ENCODE measurements around the gene DYNLL1. TPM values are rescaled to one million over a fixed set of nuclear protein-coding genes. Genes with fewer than 3 reads are reported as not detected.
"Not testable (repeated sequence)": the region's sequence is repeated elsewhere in the genome, so short reads cannot be mapped to it uniquely, and the experiment has no call there.

DYNLL1 gene
- polyA plus RNA-seq (ENCODE audit: insufficient read length), result 284 TPM

DNA sequence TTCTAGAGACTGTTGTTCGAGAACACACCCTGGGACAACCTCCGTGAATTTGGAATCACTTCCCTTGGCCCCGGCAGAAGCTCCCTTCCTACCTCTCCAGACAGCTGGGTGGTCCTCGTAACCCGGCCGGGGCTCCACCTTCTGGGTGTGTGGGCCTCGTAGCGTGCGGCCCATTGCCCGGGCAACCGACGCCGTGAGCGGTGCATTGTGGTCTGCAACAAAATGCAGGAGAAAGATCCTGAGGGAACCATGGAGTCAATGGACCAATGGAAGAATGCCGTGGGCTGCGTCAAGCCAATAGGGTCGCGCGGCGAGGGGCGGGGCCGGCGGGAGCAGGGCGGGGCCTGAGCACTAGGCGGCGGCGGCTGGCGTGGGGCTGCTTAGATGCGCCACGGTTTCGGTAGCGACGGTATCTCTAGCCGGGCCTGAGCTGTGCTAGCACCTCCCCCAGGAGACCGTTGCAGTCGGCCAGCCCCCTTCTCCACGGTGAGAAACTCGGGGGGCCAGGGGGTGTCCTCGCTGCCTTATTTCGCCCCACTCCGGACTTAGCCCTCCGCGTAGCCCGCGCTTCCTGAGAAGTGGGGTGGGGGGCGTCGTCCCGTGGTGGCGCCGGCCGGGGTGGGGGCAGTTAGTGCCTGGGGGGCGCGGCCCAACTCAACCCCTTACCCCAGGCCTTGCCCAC, at the start of gene DYNLL1:
DYNLL1 (plus strand) TSS at position 383 of the 682 bp plus-strand sequence. CDS start 309 bp downstream, outside the sequence.
- DNase-seq (ENCODE audit: low read depth), result peak; percentile 89

DNA sequence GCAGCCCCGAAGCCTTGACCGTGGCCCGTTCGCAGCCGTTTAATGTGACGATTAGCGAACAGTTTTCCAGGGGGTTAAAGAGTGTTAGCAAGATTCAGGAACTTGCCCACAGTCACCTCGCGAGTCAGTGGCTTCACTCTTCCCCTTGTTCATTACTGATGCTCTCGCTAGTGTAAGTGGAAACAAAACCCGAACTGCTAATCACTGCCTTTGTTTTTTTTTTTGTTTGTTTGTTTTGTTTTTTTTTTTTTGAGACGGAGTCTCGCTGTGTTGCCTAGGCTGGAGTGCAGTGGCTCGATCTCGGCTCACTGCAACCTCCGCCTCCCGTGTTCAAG, 49.1 kb upstream of the DYNLL1 start:
- DNase-seq (ENCODE audit: low read depth), result not testable (repeated sequence)

DNA sequence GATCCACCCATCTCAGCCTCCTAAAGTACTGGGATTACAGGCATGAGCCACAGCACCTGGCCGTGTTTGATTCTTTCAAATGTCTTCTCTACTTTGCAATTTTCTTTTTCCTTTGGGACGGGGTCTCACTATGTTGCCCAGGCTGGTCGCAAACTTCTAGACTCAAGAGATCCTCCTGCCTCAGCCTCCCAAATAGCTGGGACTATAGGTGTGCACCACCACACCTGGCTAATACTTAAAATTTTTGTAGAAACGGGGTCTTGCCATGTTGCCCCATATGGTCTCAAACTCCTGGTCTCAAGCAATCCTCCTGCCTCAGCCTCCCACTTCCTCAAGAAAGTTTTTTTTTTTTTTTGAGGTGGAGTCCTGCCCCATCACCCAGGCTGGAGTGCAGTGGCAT, 47.9 kb upstream of the DYNLL1 start:
- no peak for DNase-seq (ENCODE audit: low read depth)

DNA sequence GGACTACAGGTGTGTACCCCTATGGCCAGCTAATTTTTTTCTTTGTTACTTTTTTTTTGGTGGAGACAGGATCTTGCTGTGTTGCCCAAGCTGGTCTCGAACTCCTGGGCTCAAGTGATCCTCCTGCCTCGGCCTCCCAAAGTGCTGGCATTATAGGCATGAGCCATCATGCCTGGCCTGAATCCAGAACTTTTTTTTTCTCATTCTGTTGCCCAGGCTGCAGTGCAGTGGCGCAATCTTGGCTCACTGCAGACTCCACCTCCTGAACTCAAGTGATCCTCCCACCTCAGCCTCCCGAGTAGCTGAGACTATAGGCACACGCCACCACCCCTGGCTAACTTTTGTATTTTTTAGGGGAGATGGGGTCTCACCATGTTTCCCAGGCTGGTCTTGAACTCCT, 43.4 kb upstream of the DYNLL1 start:
- DNase-seq (ENCODE audit: low read depth), result not testable (repeated sequence)

DNA sequence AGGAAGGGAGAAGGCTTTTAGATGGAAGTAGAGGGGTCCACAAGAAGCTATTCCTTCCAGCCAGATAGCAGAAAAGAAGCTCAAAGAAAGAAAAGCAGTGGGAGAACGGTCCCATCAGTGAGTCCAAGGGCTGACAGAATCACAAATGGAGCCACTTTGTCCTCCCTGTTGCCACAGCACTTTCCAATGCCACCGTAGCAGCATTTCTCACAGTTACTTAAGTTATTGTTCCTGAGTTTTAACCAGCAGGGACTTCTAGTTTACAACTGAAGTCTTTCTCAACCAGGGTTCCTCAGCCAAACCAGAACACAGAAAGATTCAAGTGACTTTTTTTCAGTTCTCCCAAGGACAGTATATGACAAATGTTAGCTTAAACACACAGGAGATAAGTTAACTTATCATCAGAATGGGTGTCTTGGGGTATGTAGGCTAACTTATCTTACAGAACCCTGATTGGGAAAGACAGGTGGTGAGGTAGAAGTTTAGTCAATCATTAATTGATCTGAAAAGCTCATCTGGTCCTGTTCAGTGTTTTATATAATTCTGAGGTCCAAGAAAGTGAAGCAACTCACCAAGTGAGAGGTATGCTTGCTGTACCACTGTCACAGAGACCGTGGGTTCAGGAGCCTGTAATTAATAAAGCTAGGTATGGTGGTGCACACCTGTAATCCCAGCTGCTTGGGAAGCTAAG, 42.7 kb upstream of the DYNLL1 start:
- no peak for DNase-seq (ENCODE audit: low read depth)

DNA sequence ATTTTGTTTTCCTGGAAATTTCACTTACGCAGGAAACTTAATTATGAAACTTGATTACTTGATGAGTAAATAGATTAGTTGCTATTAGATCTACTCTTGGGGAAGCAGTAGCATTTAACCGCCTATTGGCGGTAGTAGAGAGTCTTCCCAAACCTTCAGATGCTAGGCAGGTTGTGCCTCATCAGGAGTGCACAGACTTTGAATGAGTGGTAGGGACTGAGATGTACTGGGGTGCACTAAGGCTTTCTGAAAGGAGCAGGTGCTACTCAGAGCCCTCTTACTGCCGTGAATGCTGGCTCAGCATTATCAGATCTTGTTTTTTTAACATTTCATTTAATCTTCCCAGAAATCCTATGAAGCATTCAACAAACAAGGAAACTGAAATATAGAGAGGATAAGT, 41.9 kb upstream of the DYNLL1 start:
- no peak for DNase-seq (ENCODE audit: low read depth)

DNA sequence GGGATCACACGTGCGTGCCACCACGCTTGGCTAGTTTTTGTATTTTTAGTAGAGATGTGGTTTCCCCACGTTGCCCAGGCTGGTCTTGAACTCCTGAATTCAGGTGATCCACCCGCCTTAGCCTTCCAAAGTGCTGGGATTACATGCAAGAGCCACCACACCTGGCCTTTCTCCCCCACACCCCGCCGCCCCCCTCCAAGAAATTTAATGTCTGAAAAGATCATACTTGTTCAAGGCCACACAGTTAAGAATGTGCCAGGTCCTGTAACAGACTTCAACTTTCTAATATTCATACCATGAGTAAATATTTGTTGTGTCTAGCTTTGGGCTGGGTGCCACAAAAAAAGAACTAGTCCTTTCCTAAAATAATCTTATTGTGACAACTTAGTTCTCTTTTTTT, 40.6 kb upstream of the DYNLL1 start:
- no peak for DNase-seq (ENCODE audit: low read depth)

DNA sequence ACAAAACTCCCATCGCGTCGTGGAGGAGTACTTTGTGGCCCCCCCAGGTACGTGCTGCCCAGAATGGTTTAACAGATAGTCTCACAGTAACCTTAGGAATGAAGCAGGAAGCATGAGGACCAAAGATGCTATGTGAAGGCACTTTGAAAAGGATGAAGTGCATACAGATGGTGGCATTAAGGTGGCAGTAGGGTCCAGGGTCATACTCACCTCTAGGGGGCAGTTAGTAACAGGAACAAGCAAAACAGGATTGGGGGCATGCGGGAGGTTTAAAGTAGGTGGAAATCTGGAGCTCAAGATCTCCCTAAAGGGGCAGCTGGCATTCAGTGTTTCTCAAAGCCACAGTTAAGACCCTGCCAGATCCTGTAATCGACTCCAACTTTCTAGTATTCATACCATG, 38.8 kb upstream of the DYNLL1 start:
- DNase-seq (ENCODE audit: low read depth), result no peak

DNA sequence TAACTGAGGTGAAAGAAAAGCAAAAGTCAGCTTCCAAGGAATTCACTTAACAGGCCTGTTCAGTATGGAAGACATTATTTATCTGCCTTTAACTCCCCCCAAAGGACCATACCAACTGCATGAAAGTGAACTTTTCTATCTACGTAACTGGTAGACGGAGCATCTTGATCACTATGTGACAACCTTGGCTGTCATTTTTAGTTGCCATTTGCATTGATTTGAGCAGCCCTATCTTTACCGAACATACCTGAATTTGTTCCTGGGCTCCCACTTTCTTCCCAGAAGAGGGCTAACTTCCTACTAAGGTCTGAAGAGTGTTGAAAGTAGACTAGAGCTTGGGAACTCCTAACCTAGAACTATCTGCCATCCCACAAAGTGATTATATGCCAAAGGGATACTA, 35.8 kb upstream of the DYNLL1 start:
- DNase-seq (ENCODE audit: low read depth), result no peak

DNA sequence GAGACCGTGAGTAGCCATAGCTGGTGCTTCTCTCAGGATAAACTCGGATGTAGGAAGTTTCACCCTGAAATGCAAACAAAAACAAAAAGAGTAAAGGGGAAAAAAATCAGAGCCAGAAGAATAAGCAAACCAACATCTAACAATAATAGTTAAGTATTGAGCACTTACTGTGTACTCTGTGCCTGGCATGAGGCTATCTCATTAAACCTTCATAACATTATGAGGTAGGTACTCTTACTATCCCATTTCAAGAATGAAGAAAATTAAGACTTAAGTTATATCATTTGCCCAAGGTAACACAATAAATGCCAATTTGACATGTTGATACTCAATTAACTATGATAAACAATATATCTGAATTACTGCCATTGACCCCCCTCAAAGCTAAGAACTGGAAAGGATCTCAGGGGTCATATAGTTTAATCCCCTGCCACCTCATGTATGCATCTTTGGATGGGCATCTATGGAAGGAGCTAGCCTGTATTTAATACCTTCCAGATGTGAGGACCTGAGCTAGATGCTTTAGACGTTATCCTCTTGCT, 33.7 kb upstream of the DYNLL1 start:
- no peak for DNase-seq (ENCODE audit: low read depth)

DNA sequence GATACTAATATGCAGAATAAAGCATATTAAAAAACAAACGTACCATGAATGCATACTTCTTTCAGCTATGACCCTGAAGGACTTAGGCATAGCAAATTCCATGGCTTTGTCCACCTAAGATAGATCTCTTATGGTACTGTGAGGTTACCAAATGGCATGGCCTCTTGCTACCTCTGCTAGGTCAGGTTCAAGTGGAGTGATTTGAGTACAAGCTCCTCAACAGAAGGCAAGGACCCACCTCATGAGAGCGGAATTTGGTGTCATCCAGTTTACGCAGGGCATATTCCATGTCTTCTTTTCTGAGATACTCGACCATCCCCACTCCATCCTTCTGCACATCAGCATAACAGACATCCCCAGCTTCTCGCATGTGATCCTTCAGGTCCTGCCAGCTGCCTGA, 32.2 kb upstream of the DYNLL1 start:
- no peak for DNase-seq (ENCODE audit: low read depth)

DNA sequence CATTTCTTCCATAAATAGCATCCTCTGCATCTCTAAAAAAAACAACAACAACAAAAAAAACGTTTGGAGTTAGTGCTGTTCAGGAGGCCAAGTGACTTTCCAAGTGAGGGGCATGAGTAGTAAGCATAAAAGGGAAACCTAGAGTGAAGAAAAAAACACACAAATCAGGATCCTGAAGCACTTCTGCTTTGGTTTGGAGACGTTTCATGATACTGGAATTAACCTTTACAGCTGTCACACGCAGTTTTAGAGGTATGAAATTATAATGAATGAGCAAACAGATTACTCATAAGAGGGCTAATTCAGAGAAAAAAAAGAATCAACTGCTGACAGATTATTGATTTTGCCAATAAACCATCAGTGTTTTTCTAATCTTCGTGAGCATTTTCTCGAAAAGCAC, 30.2 kb upstream of the DYNLL1 start:
- no peak for DNase-seq (ENCODE audit: low read depth)

DNA sequence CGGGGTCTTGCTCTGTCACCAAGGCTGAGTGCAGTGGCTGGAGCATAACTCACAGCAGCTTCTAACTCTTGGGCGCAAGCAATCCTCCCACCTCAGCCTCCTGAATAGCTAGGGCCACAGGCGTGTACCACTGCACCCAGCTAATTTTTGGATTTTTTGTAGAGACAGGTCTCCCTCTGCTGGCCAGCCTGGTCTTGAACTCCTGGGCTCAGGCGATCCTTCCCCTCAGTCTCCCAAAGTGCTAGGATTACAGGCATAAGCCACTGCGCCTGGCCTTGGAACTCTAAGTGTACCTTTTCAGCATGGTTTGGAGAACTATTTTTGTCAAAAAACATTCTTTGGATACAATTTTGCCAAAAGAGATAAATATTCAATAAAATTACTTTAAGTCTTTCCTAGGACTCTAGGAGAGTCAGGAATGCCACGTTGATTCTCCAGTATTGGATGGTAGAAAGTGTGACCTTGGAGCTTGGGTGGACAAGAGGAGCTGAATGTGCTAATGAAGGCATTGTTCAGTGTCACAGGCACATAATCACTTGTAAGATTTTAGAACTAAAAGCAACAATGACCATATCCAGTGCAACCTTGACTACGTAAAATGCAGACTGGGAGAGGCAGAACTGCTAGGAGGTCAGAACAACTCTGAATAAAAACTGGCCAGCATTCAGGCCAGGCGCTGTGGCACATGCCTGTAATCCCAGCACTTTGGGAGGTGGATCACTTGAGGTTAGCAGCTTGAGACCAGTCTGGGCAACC, 29.2 kb upstream of the DYNLL1 start:
- DNase-seq (ENCODE audit: low read depth), result no peak

DNA sequence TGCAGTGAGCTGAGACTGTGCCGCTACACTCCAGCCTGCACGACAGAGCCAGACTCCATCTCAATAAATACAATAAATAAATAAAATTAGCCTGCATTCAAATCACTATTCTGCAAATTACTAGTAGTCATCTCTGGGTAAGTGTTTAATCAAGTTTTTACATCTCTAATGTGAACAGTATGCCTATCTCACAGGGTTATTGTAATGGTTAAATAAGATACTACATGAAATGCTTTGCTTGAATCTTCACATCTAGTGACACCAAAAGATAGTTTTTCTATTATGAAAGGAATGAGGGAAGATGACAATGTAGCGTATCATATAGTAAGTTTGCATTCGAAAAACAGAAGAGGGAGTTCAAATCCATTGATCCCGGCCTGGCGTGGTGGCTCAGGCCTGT, 28.5 kb upstream of the DYNLL1 start:
- no peak for DNase-seq (ENCODE audit: low read depth)

DNA sequence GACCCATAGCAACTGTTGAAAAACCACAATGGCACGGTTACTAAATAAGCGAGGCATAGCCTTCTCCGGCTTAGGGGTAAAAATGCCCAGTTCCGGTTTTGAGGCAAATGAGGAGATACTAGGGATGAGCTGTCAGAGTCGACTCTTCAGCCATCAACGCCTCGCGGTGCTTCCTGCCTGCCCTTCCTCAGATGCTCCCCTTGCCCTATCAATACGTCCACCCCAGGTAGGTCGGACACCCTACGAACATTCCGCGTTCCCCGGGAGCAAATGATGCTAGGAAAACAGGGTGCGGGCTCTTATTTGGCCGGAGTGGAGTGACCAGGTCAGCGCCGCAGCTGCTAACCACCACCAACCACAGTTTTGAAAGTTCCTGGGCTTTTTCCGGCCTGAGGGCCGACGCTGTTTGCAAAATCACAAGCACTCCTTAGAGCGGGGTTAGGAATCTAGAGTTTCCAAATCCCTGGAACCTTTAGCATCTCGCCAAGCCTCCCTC, 27.5 kb upstream of the DYNLL1 start:
- DNase-seq (ENCODE audit: low read depth), result no peak

DNA sequence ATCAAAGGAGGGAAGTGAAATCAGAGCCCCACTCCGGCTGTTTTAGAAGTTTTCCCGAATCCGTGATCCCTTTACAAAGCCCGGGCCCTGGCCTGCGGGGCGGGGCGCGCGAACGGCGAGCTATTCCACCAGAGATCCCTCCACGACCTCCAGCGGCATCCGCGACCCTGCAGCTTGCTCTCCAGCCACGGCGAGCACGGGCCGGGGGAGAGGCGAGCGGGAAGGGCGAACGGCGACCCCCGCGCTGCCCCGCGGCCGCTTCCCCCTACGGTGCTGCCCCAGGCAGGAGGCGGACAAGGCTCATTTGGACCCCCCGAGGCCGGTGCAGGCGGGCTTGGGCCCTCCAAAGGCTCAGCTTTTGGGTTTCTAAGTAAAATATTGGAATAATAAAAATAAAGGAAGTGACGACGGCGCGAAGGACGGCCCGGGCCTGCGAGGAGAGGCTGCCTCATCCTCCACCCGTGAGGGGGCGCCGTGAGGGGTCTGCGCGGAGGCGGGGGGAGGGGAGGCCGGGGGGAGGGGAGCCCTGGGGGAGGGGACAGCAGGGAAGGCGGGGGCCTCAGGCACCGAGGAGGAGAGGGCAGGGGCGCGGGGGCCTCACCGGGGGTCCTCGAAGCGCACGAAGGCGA, 27.0 kb upstream of the DYNLL1 start:
- no peak for DNase-seq (ENCODE audit: low read depth)

DNA sequence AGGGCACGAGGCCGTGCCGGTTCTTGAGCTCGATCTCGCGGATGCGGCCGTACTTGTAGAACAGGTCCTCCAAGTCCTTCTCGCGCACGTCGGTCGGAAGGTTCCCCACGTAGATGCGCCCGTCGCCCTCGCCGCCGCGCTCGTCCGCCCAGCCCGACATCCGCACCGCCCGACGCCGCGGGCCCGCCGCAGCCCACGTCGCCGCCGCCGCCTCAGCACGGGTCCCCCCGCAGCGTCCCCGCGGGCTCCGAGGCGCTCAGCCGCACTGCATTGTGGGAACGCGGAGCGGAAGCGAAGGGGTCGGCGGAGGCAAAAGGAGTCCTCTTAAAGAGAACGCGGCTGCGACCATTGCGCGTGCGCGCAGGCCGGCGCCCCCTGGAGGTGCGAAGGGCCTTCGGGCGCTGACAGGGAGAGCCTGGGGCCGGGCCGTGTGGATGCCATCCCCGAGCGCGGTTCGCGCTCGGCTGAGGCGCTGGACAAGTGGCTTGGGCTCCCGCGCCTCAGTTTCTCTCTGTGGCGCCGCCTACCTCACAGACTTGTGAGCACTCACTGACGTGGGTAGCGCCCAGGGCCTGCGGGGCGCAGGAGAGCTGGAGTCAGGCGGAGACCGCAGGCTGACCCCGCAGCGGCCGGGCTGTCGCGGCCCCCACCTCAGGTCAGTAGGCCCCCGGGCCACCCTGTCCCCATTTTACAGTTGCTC, 26.3 kb upstream of the DYNLL1 start, which contains the start of gene SRSF9:
SRSF9 (minus strand) TSS at position 299 of the 700 bp plus-strand sequence; CDS start at position 160, 139 bp downstream.
- DNase-seq (ENCODE audit: low read depth), result peak; percentile 94

DNA sequence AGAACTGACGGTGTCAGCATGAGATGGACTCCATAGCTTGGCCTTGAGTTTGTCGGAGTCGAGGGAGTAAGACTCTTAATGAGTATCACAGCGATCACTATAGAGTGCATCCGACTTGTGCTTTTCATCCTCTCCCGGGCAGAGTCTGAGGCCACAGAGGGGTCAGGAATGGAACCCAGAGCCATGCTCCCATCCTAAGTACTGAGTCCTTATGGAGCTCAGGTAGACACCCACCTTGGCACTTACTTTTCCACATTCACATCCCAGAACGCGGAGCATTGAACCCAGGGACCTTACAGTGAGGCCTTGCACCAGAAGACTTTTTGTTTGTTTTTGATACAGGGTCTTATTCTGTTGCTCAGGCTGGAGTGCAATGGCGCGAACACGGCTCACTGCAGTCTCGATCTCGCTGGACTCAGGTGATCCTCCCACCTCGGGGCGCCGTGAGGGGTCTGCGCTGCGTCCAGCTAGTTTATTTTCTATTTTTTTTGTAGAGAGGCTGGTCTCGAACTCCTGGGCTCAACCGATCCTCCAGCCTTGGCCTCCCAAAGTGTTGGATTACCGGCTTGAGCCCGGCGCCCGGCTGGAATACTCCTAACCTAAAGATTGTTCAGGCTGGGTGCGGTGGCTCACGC, 25.6 kb upstream of the DYNLL1 start:
- no peak for DNase-seq (ENCODE audit: low read depth)

DNA sequence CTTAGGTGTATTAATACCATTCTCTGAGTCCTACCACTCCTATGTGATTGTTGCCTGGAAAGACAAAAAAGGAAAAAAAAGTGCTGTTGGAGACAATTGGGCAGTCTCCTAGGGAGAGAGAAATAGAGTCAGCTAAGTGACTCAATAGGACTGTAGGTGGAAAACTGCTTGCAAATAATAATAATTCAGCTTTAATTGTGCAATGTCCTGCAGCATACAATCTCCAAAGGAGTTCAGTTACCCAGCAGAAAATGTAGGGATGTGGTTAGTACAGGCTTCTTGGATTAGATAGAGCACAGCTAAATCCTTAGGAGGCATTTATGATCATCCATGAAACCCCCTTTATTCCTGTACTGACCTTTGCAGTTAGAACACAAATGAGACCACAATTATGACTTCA, 23.4 kb upstream of the DYNLL1 start:
- no peak for DNase-seq (ENCODE audit: low read depth)

DNA sequence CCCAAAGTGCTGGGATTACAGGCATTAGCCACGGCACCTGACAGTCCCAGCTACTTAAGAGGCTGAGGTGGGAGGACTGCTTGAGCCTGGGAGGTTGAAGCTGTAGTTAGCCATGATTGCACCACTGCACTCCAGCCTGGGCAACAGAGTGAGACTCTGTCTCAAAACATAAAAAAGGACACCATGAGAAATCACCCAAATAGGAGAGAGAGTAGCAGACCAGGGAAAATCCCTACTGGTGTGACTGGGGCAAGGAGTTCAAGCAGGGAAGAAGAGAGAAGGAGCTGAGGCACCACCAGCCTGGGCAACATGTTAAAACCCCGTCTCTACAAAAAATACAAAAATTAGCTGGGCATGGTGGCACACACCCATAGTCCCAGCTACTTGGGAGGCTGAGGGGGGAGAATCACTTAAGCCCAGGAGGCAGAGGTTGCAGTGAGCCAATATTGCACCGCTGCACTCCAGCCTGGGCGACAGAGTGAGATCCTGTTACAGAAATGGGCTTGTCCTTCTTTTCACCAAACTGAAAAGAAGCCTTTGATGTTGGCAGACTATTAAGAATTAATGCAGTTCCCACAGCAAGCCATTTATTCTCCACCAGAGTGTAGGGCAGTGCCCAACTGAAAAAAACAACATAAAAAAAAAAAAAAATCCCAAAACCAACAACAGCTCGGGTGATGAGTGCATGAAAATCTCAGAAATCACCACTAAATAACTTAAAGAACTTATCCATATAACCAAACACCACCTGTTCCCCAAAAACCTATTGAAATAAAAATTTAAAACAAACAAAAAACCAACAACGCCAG, 21.9 kb upstream of the DYNLL1 start:
- no peak for DNase-seq (ENCODE audit: low read depth)

Measured in forelimb muscle (tissue), 1 donor.